ENCODE results near the gene WDR5.

- no peak for TF ChIP-seq BHLHE40 (IDR thresholded peaks at IDR 0.05; ENCODE audit: borderline replicate concordance)
- no peak for TF ChIP-seq PKNOX1 (IDR thresholded peaks at IDR 0.05)
- TF ChIP-seq TARDBP (IDR thresholded peaks at IDR 0.05), result no peak
- TF ChIP-seq FOXA1 (IDR thresholded peaks at IDR 0.05), result no peak
- TF ChIP-seq FOXM1 (IDR thresholded peaks at IDR 0.05; ENCODE audit: borderline replicate concordance), result no peak
- no peak for TF ChIP-seq SP1 (IDR thresholded peaks at IDR 0.05)
- TF ChIP-seq CTBP1 (IDR thresholded peaks at IDR 0.05; ENCODE audit: borderline replicate concordance), result no peak
- TF ChIP-seq FOXK2 (IDR thresholded peaks at IDR 0.05), result no peak
- no peak for TF ChIP-seq ELF4 (IDR thresholded peaks at IDR 0.05)
- no peak for TF ChIP-seq ZNF384 (IDR thresholded peaks at IDR 0.05)
Observed at GRCh38 chr9:134198791-134199190, 62.9 kb downstream of the WDR5 start.

Measured in HEK293T (cell line).